T-helper 2 cell treated with Interferon-gamma antibody and Interleukin-4, amounts not matched to agents 5 μg/mL and 100 μg/mL, for 36 hours (primary cell): ENCODE results near the gene SLC25A44.

Experiments
- DNase-seq: peaks from one replicate; pipeline ENCODE4 v3.0.0; 2021; ENCODE audit warnings: low spot score
- H3K27ac Mint-ChIP-seq: one replicate; pipeline ENCODE4 v1.8.0; 2021; ENCODE audit warnings: mild to moderate bottlenecking, mixed read lengths
- H3K27me3 Mint-ChIP-seq: one replicate; pipeline ENCODE4 v1.8.0; 2021; ENCODE audit warnings: low read depth, mixed read lengths
- H3K36me3 Mint-ChIP-seq: one replicate; pipeline ENCODE4 v1.8.0; 2021; ENCODE audit warnings: low read depth, mixed read lengths
- H3K4me1 Mint-ChIP-seq: one replicate; pipeline ENCODE4 v1.8.0; 2021; ENCODE audit warnings: low read depth, mixed read lengths
- H3K4me3 Mint-ChIP-seq: one replicate; pipeline ENCODE4 v1.8.0; 2022; ENCODE audit warnings: mild to moderate bottlenecking, moderate library complexity, mixed read lengths
- H3K9me3 Mint-ChIP-seq: one replicate; pipeline ENCODE4 v1.8.0; 2021; ENCODE audit warnings: mixed read lengths

SLC25A44 gene

DNA sequence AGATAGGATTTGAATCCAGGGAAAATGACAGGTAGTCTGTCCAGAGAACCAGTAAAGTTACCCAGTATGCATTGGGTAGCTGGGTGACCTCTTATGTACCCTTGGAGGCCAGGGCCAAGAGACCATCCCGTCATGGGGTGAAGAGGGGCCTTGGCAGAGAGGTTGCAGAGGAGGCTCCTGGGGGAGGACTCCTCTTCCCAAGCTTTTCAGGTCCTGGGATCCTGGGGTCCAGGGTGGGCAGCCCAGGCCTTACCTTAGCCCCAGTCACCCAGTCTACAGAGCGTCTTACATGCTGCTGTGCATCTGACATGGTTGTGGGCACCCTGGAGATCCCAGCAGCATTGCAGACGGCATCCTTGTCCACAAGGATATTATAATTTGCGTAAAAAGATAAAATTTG lies 32.9 kb downstream of the SLC25A44 start:
- Mint-ChIP-seq H3K4me3 (peak overlapping the region; percentile 44), H3K36me3 (peaks cover 49% of the 10 kb centered on the region), H3K9me3 (no peaks in the 10 kb centered on the region), H3K4me1 (peaks cover 50% of the 10 kb centered on the region), H3K27me3 (no peaks in the 10 kb centered on the region), H3K27ac (peak overlapping the region; percentile 80)
- no peak for DNase-seq

DNA sequence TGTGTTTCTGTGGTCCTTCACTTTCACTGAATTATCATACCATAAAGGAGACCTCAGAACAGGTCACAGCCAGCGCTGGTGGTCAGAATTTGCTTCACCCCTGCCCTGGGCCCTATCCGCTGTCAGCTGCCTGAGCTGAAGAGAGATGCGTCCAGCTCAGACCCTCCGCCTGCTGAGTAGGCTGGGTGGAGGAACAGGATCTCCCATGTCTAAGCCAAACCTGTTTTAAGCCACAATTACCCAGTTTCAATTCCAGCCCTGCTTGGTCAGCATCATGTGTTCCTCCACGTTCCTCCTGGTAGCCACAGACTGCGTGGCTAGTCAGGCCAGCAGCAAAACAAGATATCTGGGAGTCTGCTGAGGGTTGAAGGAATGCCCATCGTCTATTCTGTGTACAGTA lies 34.6 kb downstream of the SLC25A44 start:
- Mint-ChIP-seq H3K27me3 (no peaks in the 10 kb centered on the region), H3K4me3 (no peak overlapping the region), H3K27ac (no peak overlapping the region), H3K4me1 (peaks cover 34% of the 10 kb centered on the region), H3K36me3 (peaks cover 37% of the 10 kb centered on the region), H3K9me3 (no peaks in the 10 kb centered on the region)
- no peak for DNase-seq

DNA sequence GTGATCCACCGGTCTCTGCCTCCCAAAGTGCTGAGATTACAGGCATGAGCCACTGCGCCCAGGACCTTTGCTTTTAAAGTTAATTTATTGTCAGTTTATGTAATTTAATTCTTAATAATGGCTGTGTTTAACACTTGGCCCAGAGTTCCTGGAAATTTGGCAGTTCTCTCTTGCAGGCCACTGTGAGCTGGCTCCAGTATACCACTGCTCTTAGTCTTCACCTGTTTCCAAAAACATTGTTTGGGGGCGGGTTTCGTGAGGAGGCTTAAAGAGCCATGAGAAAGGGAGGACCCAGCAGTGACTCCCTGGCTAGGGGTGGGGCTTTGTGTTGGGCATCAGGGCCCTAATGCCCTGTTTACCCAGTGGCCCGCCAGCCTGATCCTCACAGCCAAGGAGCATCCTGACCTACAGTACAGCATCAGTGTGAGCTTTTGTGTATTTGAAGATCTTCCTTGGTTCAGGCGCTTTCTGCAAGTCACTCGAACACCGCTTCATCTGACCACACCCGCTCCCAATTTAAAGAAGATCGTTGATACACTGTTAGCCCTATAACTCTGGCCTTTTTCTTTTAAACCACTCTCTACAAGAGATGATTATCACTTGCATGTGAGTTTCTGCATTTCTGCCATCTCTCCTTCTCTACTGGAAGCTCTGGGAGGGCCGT lies 36.0 kb downstream of the SLC25A44 start:
- peaks cover 35% of the 10 kb centered on the region for H3K36me3 Mint-ChIP-seq
- H3K4me3 Mint-ChIP-seq = no peak overlapping the region
- DNase-seq = no peak
- peaks cover 30% of the 10 kb centered on the region for H3K4me1 Mint-ChIP-seq
- peak overlapping the region; percentile 66 for H3K27ac Mint-ChIP-seq
- no peaks in the 10 kb centered on the region for H3K9me3 Mint-ChIP-seq
- no peaks in the 10 kb centered on the region for H3K27me3 Mint-ChIP-seq

DNA sequence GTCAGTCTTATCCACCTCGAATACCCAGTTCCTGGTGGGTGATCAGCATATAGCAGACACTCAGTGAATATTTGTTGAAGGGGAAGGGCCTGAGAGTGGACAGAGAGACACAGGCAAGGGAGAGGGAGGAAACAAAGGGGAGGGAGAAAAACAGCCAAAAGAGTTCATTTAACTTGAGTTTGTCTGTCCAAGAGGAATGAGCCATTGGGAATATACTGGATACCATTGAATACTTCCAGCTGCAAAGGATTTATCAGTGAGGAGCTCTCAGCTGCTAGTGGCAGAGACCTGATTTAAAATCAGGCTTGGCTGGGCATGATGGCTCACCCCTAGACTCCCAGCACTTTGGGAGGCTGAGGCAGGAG lies 36.6 kb downstream of the SLC25A44 start:
- H3K4me3 Mint-ChIP-seq = no peak overlapping the region
- H3K27me3 Mint-ChIP-seq = no peaks in the 10 kb centered on the region
- H3K4me1 Mint-ChIP-seq = peaks cover 27% of the 10 kb centered on the region
- peaks cover 33% of the 10 kb centered on the region for H3K36me3 Mint-ChIP-seq
- no peaks in the 10 kb centered on the region for H3K9me3 Mint-ChIP-seq
- DNase-seq = no peak
- peak overlapping the region; percentile 66 for H3K27ac Mint-ChIP-seq

DNA sequence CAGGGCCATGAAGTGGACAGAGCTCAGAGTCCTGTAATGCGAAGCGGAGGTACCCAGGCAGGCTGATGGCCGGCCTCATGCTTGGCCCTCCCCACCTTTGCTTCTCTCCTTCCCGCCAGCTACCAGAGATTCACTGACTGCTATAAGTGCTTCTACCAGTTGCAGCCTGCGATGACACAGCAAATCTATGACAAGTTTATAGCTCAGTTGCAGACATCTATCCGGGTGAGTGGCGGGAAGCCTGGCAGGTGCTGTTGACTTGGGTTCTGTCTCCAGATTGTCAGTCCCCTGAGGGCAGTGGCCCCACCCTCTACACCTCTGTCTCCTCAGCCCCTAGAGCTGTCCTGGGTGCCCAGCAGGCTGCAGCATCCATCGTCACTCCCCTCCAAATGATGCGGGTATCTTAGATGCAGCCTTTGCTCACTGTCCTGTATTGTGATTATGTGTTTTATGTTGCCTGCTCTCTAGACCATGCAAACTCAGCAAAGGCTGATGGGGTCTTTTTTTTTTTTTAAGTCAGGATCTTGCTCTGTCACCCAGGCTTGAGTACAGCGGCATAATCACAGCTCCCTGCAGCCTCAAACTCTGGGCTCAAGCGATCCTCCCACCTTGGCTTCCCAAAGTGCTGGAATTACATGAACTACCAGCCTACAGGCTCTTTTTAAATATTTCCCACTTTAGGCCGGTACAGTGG lies 38.4 kb downstream of the SLC25A44 start:
- no peaks in the 10 kb centered on the region for H3K27me3 Mint-ChIP-seq
- no peak for DNase-seq
- H3K4me3 Mint-ChIP-seq = no peak overlapping the region

DNA sequence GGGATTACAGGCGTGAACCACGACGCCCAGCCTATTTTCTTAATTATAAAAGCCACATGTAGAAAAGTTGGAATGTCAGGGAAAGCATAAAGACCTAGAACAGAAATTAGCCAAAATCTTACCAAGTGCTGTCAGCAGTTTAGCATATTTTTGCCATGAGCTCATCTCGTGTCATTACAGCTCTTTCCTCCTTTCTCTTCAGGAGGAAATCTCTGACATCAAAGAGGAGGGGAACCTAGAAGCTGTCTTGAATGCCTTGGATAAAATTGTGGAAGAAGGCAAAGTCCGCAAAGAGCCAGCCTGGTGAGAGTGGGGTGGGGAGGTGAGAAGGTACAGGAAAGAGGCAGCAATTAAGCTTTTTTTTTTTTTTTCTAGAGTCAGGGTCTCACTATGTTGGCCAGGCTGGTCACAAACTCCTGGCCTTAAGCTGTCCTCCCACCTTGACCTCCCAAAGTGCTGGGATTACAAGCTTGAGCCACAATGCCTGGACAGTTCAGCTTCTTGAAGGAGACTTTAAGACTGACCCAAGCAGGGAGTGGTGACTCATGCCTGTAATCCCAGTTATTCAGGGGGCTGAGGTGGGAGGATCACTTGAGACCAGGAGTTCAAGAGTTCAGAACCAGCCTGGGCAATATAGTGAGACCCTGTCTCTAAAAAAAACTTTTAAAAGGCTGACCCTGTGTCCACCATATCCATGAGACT lies 39.7 kb downstream of the SLC25A44 start:
- H3K27ac Mint-ChIP-seq = no peak overlapping the region

More for the DNA sequence above, 38.4 kb downstream of the SLC25A44 start:
- H3K4me1 Mint-ChIP-seq = peaks cover 15% of the 10 kb centered on the region
- no peak overlapping the region for H3K27ac Mint-ChIP-seq
- peaks cover 31% of the 10 kb centered on the region for H3K36me3 Mint-ChIP-seq
- no peaks in the 10 kb centered on the region for H3K9me3 Mint-ChIP-seq

DNA sequence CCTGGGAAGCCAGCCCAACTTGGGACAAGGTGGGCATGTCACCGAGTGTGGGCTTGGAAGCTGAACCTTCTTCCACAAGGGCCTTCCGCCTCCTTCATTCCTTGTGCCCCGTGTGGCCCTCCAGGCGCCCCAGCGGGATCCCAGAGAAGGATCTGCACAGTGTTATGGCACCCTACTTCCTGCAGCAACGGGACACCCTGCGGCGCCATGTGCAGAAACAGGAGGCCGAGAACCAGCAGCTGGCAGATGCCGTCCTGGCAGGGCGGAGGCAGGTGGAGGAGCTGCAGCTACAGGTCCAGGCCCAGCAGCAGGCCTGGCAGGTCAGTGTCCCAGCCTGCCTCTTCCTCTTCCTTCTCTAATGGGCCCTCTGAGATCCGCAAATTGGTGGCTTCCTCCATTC lies 42.3 kb downstream of the SLC25A44 start:
- Mint-ChIP-seq H3K27ac (no peak overlapping the region), H3K9me3 (no peaks in the 10 kb centered on the region), H3K4me3 (no peak overlapping the region), H3K4me1 (peaks cover 1% of the 10 kb centered on the region), H3K27me3 (no peaks in the 10 kb centered on the region), H3K36me3 (peaks cover 28% of the 10 kb centered on the region)
- no peak for DNase-seq

More for the DNA sequence above, 39.7 kb downstream of the SLC25A44 start:
- peaks cover 32% of the 10 kb centered on the region for H3K36me3 Mint-ChIP-seq
- peaks cover 11% of the 10 kb centered on the region for H3K4me1 Mint-ChIP-seq
- H3K9me3 Mint-ChIP-seq = no peaks in the 10 kb centered on the region
- no peaks in the 10 kb centered on the region for H3K27me3 Mint-ChIP-seq
- no peak overlapping the region for H3K4me3 Mint-ChIP-seq
- DNase-seq = no peak

DNA sequence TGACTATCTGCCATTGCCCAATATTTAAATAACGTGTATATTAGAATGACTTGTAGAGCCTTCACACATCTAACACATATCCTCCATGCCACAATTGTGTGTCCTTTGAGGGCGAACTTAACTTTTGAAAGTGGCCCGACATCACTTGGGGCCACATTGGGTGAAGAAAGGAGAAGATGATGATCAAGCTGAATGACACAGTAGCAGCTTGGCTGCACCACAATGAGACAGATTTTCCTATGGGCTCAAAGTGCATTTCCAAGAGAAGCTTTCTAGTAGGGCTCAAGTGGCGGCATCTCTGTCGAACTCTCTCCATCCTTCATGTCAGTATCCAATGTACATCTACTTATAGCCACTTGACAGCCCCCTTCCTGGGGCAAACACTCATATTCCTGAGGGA lies 44.3 kb downstream of the SLC25A44 start:
- Mint-ChIP-seq H3K27ac (no peak overlapping the region), H3K4me3 (no peak overlapping the region), H3K27me3 (no peaks in the 10 kb centered on the region), H3K36me3 (peaks cover 28% of the 10 kb centered on the region), H3K9me3 (no peaks in the 10 kb centered on the region), H3K4me1 (no peaks in the 10 kb centered on the region)
- no peak for DNase-seq

DNA sequence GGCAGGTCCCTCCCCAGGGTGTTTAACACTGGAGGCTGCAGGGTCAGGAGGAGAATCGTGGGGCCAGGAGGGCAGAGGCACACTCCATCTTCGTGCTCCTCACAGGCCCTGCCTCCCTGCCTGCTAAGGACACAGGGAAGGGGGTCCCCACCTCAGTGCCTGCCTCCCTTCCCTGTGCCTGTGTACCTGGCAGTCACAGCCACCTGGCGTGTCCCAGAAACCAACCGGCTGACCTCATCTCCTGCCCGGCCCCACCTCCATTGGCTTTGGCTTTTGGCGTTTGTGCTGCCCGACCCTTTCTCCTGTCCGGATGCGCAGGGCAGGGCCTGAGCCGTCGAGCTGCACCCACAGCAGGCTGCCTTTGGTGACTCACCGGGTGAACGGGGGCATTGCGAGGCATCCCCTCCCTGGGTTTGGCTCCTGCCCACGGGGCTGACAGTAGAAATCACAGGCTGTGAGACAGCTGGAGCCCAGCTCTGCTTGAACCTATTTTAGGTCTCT lies 47.5 kb downstream of the SLC25A44 start:
- H3K27me3 Mint-ChIP-seq = no peaks in the 10 kb centered on the region
- H3K9me3 Mint-ChIP-seq = no peaks in the 10 kb centered on the region
- DNase-seq = no peak
- H3K4me1 Mint-ChIP-seq = peaks cover 15% of the 10 kb centered on the region
- H3K27ac Mint-ChIP-seq = no peak overlapping the region
- no peak overlapping the region for H3K4me3 Mint-ChIP-seq
- peaks cover 19% of the 10 kb centered on the region for H3K36me3 Mint-ChIP-seq

DNA sequence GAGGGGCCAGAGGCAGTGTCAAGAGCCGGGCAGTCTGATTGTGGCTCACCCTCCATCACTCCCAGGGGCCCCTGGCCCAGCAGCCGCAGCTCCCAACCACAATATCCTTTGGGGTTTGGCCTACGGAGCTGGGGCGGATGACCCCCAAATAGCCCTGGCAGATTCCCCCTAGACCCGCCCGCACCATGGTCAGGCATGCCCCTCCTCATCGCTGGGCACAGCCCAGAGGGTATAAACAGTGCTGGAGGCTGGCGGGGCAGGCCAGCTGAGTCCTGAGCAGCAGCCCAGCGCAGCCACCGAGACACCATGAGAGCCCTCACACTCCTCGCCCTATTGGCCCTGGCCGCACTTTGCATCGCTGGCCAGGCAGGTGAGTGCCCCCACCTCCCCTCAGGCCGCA lies 48.0 kb downstream of the SLC25A44 start, which contains the start of gene BGLAP:
BGLAP (plus strand) TSS at position 259 of the 400 bp plus-strand sequence; CDS start at position 307, 48 bp downstream.
- DNase-seq = no peak
- Mint-ChIP-seq H3K36me3 (peaks cover 17% of the 10 kb centered on the region), H3K9me3 (no peaks in the 10 kb centered on the region), H3K4me3 (no peak within 1 kb of the TSS), H3K4me1 (peaks cover 15% of the 10 kb centered on the region), H3K27ac (no peak within 1 kb of the TSS), H3K27me3 (no peaks in the 10 kb centered on the region)

DNA sequence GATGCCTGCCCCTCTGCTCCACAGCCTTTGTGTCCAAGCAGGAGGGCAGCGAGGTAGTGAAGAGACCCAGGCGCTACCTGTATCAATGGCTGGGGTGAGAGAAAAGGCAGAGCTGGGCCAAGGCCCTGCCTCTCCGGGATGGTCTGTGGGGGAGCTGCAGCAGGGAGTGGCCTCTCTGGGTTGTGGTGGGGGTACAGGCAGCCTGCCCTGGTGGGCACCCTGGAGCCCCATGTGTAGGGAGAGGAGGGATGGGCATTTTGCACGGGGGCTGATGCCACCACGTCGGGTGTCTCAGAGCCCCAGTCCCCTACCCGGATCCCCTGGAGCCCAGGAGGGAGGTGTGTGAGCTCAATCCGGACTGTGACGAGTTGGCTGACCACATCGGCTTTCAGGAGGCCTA lies 48.8 kb downstream of the SLC25A44 start:
- H3K27ac Mint-ChIP-seq = no peak overlapping the region
- H3K4me3 Mint-ChIP-seq = no peak overlapping the region
- H3K4me1 Mint-ChIP-seq = peaks cover 15% of the 10 kb centered on the region
- no peaks in the 10 kb centered on the region for H3K9me3 Mint-ChIP-seq
- peaks cover 14% of the 10 kb centered on the region for H3K36me3 Mint-ChIP-seq
- no peaks in the 10 kb centered on the region for H3K27me3 Mint-ChIP-seq
- DNase-seq = no peak

DNA sequence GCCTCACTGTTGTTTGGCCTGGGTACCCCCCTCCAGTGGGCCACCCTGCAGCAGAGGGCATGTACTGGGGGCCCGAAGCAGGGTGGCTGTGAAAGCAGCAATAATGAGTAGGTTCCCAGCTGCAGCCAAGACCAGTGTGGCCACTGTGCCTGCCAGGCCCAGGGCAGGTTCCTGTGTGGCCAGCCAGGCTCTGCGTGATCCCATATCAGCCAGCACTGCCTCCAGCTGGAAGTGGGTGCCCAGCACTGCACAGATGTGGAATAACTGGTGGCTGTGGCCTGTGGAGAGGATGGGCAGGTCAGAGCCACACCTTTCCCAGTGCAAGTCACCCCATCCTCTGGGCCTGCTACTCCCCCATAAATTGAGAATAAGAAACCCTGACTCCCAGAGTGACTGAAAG lies 50.2 kb downstream of the SLC25A44 start:
- peak overlapping the region; percentile 87 for H3K4me3 Mint-ChIP-seq
- no peak overlapping the region for H3K27ac Mint-ChIP-seq
- no peak for DNase-seq
- no peaks in the 10 kb centered on the region for H3K27me3 Mint-ChIP-seq
- H3K9me3 Mint-ChIP-seq = no peaks in the 10 kb centered on the region
- peaks cover 15% of the 10 kb centered on the region for H3K4me1 Mint-ChIP-seq
- H3K36me3 Mint-ChIP-seq = peaks cover 4% of the 10 kb centered on the region

DNA sequence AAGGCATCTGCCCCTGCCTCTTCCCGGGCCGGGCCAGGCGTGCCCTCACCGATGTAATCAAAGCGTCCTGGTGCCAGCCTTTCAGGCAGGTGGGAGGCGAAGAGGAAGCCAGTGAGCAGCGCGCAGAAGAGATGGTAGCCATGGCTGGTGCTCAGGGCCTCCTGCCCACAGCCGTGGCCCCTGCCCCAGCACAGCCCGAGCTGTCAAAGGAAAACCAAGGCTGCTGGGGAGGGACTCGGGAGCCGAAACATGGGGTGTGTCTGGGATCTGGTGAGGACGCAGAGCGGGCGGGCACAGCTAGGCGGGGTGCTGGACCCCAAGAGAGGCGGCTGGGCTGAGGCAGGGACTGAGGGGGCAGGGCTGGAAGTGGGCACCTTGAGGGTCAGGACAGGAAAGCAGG lies 50.8 kb downstream of the SLC25A44 start:
- Mint-ChIP-seq H3K27ac (peak overlapping the region; percentile 26), H3K4me1 (peaks cover 15% of the 10 kb centered on the region), H3K36me3 (peaks cover 5% of the 10 kb centered on the region)

More for the DNA sequence above, 50.8 kb downstream of the SLC25A44 start:
- DNase-seq = no peak
- Mint-ChIP-seq H3K9me3 (no peaks in the 10 kb centered on the region), H3K4me3 (peak overlapping the region; percentile 87), H3K27me3 (no peaks in the 10 kb centered on the region)
